ENCODE results near the gene EMP2. TPM values are rescaled to one million over a fixed set of nuclear protein-coding genes. Genes with fewer than 3 reads are reported as not detected.
A peak's percentile ranks its signal among the peaks of the same experiment; 100 is the strongest.
"Not testable (repeated sequence)": the region's sequence is repeated elsewhere in the genome, so short reads cannot be mapped to it uniquely, and the experiment has no call there.

EMP2 gene
- total RNA-seq, 8 experiments from 2014 or later: 0.50 to 17.9 (median 10.3) TPM

GRCh38 chr16:10548404-10548803, 32.0 kb downstream of the EMP2 start:
- peaks cover 3 to 4% of the 10 kb centered on the region in 2 donors for H3K4me1 ChIP-seq (replicated peaks in 1 of 2)
- WGBS, 10 experiments: 80 to 100% (median 100%) methylated on average over 1 of the region's 1 CpG; no CpG with 5 or more reads in 5 of the 10 experiments
- no peak overlapping the region for H3K27ac ChIP-seq
- ATAC-seq (replicated peaks in 6 of 8): no peak
- no peak overlapping the region for H3K4me3 ChIP-seq
- in situ Hi-C loops (cut with MboI; ENCODE audit: low pct_unique_long_range_greater_than_20kb in 2 of 9, low sequenced_read_pairs in 9 of 9, unreplicated experiment in 9 of 9): loop anchor here in 1 of 9 experiments (25.0 kb wide), 1 partner anchor 364 kb away; no protein-coding TSS in a partner anchor

GRCh38 chr16:10547708-10548107, 32.7 kb downstream of the EMP2 start:
- in situ Hi-C loops (cut with MboI; ENCODE audit: low pct_unique_long_range_greater_than_20kb in 2 of 9, low sequenced_read_pairs in 9 of 9, unreplicated experiment in 9 of 9): loop anchor here in 1 of 9 experiments (25.0 kb wide), 1 partner anchor 365 kb away; no protein-coding TSS in a partner anchor
- 80 to 100% (median 93%) methylated on average over 1 to 5 of the region's 6 CpGs; no CpG with 5 or more reads in 5 of the 10 experiments for WGBS, 10 experiments
- Histone ChIP-seq H3K4me3 (no peak overlapping the region), H3K27ac (no peak overlapping the region), H3K4me1 (replicated peaks in 1 of 2) (peaks cover 3 to 4% of the 10 kb centered on the region in 2 donors)
- no peak for ATAC-seq (replicated peaks in 6 of 8)

GRCh38 chr16:10543231-10543977, 37.0 kb downstream of the EMP2 start:
- WGBS, 10 experiments: 40 to 95% (median 88%) methylated on average over 4 to 13 of the region's 16 CpGs; no CpG with 5 or more reads in 3 of the 10 experiments
- in situ Hi-C loops (cut with MboI; ENCODE audit: low pct_unique_long_range_greater_than_20kb in 2 of 9, low sequenced_read_pairs in 9 of 9, unreplicated experiment in 9 of 9): loop anchor here in 1 of 9 experiments (25.0 kb wide), 1 partner anchor 369 kb away; no protein-coding TSS in a partner anchor
- peak in 3 of 8 experiments; percentile 66 to 72 (median 67) for ATAC-seq (replicated peaks in 6 of 8)
- H3K4me3 ChIP-seq: no peak overlapping the region
- H3K27ac ChIP-seq: no peak overlapping the region
- peaks cover 3 to 4% of the 10 kb centered on the region in 2 donors for H3K4me1 ChIP-seq (replicated peaks in 1 of 2)

DNA sequence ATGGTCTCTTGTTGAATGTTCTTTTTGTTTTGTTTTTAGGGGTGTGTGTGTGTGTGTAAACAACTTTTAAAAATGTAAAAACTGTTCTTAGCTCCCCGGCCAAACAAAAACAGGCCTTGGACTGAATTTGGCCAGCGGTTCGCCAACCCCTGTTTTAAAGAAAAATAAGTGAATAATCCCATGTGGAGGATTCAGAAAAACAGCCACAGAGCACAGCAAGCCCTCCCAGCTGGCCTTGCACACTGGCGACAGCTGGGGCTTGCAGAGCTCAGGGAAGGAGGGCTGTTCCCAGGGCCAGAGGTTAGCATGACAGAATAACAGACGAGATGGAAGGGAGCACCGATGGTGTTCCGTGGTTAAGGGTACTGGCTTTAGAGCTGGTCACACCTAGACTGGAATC, 39.0 kb downstream of the EMP2 start:
- ATAC-seq (replicated peaks in 6 of 8): no peak
- Histone ChIP-seq H3K4me3 (no peak overlapping the region), H3K4me1 (replicated peaks in 1 of 2) (peaks cover 3 to 4% of the 10 kb centered on the region in 2 donors), H3K27ac (no peak overlapping the region)
- WGBS, 10 experiments: 17 to 100% (median 75%) methylated on average over 2 to 7 of the region's 7 CpGs; no CpG with 5 or more reads in 1 of the 10 experiments
- in situ Hi-C loops (cut with MboI; ENCODE audit: low pct_unique_long_range_greater_than_20kb in 2 of 9, low sequenced_read_pairs in 9 of 9, unreplicated experiment in 9 of 9): loop anchor here in 1 of 9 experiments (25.0 kb wide), 1 partner anchor 371 kb away; no protein-coding TSS in a partner anchor

DNA sequence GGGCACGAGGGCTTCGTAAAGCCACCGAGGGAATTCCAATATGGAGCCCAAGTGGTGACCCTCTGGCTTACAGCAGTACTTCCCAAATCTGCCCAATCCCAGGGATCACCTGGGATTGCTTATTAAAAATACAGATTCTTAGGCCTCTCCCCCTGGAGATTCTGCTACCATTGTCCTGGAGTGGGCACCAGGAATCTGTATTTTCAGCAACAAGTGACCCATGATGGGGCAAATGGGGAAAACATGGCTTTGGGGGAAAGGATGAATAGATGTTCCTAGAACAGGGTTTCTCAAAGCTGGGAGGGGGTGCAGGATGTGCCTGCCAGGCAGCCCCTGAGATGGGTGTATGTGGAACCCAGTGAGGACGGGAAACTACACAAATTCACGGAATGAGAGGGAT, 40.6 kb downstream of the EMP2 start:
- Histone ChIP-seq H3K4me1 (replicated peaks in 1 of 2) (no peaks in the 10 kb centered on the region), H3K4me3 (no peak overlapping the region), H3K27ac (no peak overlapping the region)
- ATAC-seq (replicated peaks in 6 of 8): no peak
- WGBS, 10 experiments: 89 to 100% (median 100%) methylated on average over 2 to 5 of the region's 5 CpGs; no CpG with 5 or more reads in 2 of the 10 experiments
- in situ Hi-C loops (cut with MboI; ENCODE audit: low pct_unique_long_range_greater_than_20kb in 2 of 9, low sequenced_read_pairs in 9 of 9, unreplicated experiment in 9 of 9): loop anchor here in 1 of 9 experiments (25.0 kb wide), 1 partner anchor 373 kb away; no protein-coding TSS in a partner anchor

DNA sequence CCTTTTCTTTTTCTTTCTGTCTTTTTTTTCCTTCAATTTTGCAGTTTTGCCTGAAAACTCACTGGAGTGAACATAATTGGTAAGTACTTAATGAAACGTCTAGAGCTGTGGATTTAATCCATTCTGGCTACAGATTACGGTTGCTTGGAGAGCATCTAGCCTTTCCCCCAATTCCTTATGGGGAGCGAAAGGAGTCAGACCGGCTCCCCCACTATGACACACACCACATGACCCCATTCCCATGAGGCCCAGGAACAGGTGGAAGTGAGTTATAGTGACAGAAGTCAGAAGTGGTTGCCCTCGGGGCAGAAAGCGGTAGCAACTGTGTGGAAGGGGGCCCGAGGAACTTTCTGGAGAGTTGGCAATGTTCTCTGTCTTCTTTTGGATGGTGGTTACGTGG, 41.2 kb downstream of the EMP2 start:
- Histone ChIP-seq H3K27ac (no peak overlapping the region), H3K4me3 (no peak overlapping the region), H3K4me1 (replicated peaks in 1 of 2) (no peaks in the 10 kb centered on the region)
- no peak for ATAC-seq (replicated peaks in 6 of 8)
- 69 to 100% (median 90%) methylated on average over 1 to 8 of the region's 8 CpGs; no CpG with 5 or more reads in 2 of the 10 experiments for WGBS, 10 experiments
- in situ Hi-C loops (cut with MboI; ENCODE audit: low pct_unique_long_range_greater_than_20kb in 2 of 9, low sequenced_read_pairs in 9 of 9, unreplicated experiment in 9 of 9): loop anchor here in 1 of 9 experiments (25.0 kb wide), 1 partner anchor 373 kb away; no protein-coding TSS in a partner anchor

GRCh38 chr16:10538583-10538982, 41.8 kb downstream of the EMP2 start:
- no peak overlapping the region for H3K4me3 ChIP-seq
- H3K27ac ChIP-seq: no peak overlapping the region
- no peak for ATAC-seq (replicated peaks in 6 of 8)
- WGBS, 10 experiments: 80 to 100% (median 90%) methylated on average over 1 of the region's 2 CpGs; no CpG with 5 or more reads in 4 of the 10 experiments
- in situ Hi-C loops (cut with MboI; ENCODE audit: low pct_unique_long_range_greater_than_20kb in 2 of 9, low sequenced_read_pairs in 9 of 9, unreplicated experiment in 9 of 9): loop anchor here in 1 of 9 experiments (25.0 kb wide), 1 partner anchor 374 kb away; no protein-coding TSS in a partner anchor
- H3K4me1 ChIP-seq (replicated peaks in 1 of 2): no peaks in the 10 kb centered on the region

DNA sequence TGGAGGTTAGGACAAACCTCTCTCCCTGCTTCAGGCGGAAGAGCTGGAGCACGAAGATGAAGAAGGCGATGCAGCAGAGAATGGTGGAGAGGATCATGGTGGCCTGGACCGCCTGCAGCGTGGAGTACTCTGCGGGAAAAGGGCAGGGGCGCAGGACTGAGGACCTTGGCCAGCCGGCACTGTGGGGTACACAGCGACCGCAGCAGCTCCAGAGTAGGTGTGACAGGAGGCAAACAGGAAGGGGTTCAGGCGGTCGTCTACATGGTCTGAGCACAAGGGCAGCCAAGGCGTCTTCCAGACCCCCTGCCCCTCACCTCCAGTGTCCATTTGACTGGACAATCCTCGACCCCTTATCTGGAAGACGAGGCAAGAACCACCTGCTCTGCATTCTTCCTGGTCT, 42.5 kb downstream of the EMP2 start:
- WGBS, 10 experiments: 80 to 100% (median 93%) methylated on average over 1 to 9 of the region's 15 CpGs; no CpG with 5 or more reads in 6 of the 10 experiments
- Histone ChIP-seq H3K4me1 (replicated peaks in 1 of 2) (no peaks in the 10 kb centered on the region), H3K4me3 (no peak overlapping the region), H3K27ac (no peak overlapping the region)
- ATAC-seq (replicated peaks in 6 of 8): no peak
- in situ Hi-C loops (cut with MboI; ENCODE audit: low pct_unique_long_range_greater_than_20kb in 2 of 9, low sequenced_read_pairs in 9 of 9, unreplicated experiment in 9 of 9): loop anchor here in 1 of 9 experiments (25.0 kb wide), 1 partner anchor 374 kb away; no protein-coding TSS in a partner anchor

- WGBS, 10 experiments: 80 to 90% (median 85%) methylated on average over 2 to 3 of the region's 5 CpGs; no CpG with 5 or more reads in 6 of the 10 experiments
- Histone ChIP-seq H3K27ac (no peak overlapping the region), H3K4me3 (no peak overlapping the region), H3K4me1 (replicated peaks in 1 of 2) (no peaks in the 10 kb centered on the region)
- ATAC-seq (replicated peaks in 6 of 8): no peak
- in situ Hi-C loops (cut with MboI; ENCODE audit: low pct_unique_long_range_greater_than_20kb in 2 of 9, low sequenced_read_pairs in 9 of 9, unreplicated experiment in 9 of 9): loop anchor here in 1 of 9 experiments (25.0 kb wide), 1 partner anchor 375 kb away; no protein-coding TSS in a partner anchor
Observed at GRCh38 chr16:10536814-10537389, 43.5 kb downstream of the EMP2 start.

GRCh38 chr16:10536328-10536727, 44.1 kb downstream of the EMP2 start:
- H3K4me3 ChIP-seq; H3K4me1 ChIP-seq (replicated peaks in 1 of 2); H3K27ac ChIP-seq: not testable (repeated sequence)
- ATAC-seq (replicated peaks in 6 of 8): peak in 1 of 8 experiments; percentile 17
- WGBS, 10 experiments: 73 to 100% (median 85%) methylated on average over 1 to 6 of the region's 6 CpGs
- in situ Hi-C loops (cut with MboI; ENCODE audit: low pct_unique_long_range_greater_than_20kb in 2 of 9, low sequenced_read_pairs in 9 of 9, unreplicated experiment in 9 of 9): loop anchor here in 1 of 9 experiments (25.0 kb wide), 1 partner anchor 376 kb away; no protein-coding TSS in a partner anchor

GRCh38 chr16:10535461-10535860, 44.9 kb downstream of the EMP2 start:
- in situ Hi-C loops (cut with MboI; ENCODE audit: low pct_unique_long_range_greater_than_20kb in 2 of 9, low sequenced_read_pairs in 9 of 9, unreplicated experiment in 9 of 9): loop anchor here in 1 of 9 experiments (25.0 kb wide), 1 partner anchor 377 kb away; no protein-coding TSS in a partner anchor
- ATAC-seq (replicated peaks in 6 of 8): no peak
- WGBS, 10 experiments: 89 to 100% (median 100%) methylated on average over 1 to 6 of the region's 10 CpGs; no CpG with 5 or more reads in 3 of the 10 experiments

DNA sequence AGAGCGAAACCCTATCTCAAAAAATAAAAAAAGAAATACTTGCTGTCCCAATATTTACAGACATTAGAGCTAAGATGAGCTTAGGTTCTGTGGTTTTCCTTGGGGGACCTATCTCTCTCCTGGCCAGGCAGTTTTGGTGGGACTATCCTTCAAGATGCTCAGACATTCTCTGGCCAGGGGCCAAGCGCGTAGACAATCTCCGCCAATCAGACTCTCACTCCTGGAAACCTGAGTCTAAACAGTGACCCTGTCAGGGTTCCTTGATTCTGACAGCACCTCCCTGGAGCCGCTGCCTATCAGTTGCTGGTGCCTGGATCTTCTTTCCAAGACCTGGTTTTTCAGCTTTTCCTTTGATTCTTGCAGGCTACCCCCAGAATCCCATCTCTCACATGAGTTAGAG, 45.6 kb downstream of the EMP2 start:
- in situ Hi-C loops (cut with MboI; ENCODE audit: low pct_unique_long_range_greater_than_20kb in 2 of 9, low sequenced_read_pairs in 9 of 9, unreplicated experiment in 9 of 9): loop anchor here in 1 of 9 experiments (25.0 kb wide), 1 partner anchor 378 kb away; no protein-coding TSS in a partner anchor
- no peak for ATAC-seq (replicated peaks in 6 of 8)
- Histone ChIP-seq H3K4me1 (replicated peaks in 1 of 2) (no peaks in the 10 kb centered on the region), H3K27ac (no peak overlapping the region), H3K4me3 (no peak overlapping the region)
- WGBS, 10 experiments: 94 to 100% (median 100%) methylated on average over 1 to 5 of the region's 5 CpGs; no CpG with 5 or more reads in 7 of the 10 experiments

More at GRCh38 chr16:10535461-10535860, 44.9 kb downstream of the EMP2 start:
- H3K27ac ChIP-seq: no peak overlapping the region
- H3K4me3 ChIP-seq: no peak overlapping the region
- H3K4me1 ChIP-seq (replicated peaks in 1 of 2): no peaks in the 10 kb centered on the region
